ENCODE measurements around the gene ENDOD1. TPM values are rescaled to one million over a fixed set of nuclear protein-coding genes. Genes with fewer than 3 reads are reported as not detected.

ENDOD1 gene
- total RNA-seq, 1 experiment from 2014 or later, result 3.3 TPM

DNA sequence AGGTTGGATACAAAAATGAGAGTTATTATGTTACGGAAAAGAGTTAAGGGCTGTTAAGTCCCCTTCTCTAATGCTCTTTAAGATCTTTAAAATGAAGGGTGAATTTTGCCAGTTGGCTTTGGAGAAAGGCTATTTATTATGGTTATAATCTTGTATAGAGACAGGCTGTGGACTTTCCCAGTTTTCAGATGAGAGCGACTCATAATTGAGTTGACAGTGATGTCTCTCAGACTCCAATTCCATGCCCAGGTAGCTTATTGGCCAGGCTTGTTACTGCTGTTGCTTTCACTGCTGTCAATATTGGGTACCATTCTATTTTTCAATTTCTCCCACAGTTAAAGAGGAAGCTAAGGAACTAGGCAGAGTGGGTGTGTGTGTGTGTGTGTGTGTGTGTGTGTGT, 13.1 kb downstream of the ENDOD1 start:
- POLR2A ChIA-PET, result interaction anchor here (0.7 to 0.8 kb wide), 2 partner anchors 39 to 380 kb away, joined by 3 to 5 read pairs; no protein-coding TSS in a partner anchor
- no peak overlapping the region for H3K4me3 Mint-ChIP-seq
- ATAC-seq (no peak), DNase-seq (ENCODE audit: low spot score) (no peak)
- H3K9me3 Mint-ChIP-seq, result no peaks in the 10 kb centered on the region
- H3K36me3 Mint-ChIP-seq, result no peaks in the 10 kb centered on the region
- no peaks in the 10 kb centered on the region for H3K27me3 Mint-ChIP-seq (ENCODE audit: low read depth)
- H3K27ac Mint-ChIP-seq, result no peak overlapping the region
- TF ChIP-seq RELA (CRISPR knock-in tag; IDR thresholded peaks at IDR 0.05; ENCODE audit: borderline replicate concordance) (no peak), ETV6 (CRISPR knock-in tag; IDR thresholded peaks at IDR 0.05) (no peak), FOXP1 (CRISPR knock-in tag; IDR thresholded peaks at IDR 0.05; ENCODE audit: borderline replicate concordance) (no peak), ZBTB21 (CRISPR knock-in tag; IDR thresholded peaks at IDR 0.05; ENCODE audit: borderline replicate concordance) (no peak), ESRRA (CRISPR knock-in tag; IDR thresholded peaks at IDR 0.05; ENCODE audit: borderline replicate concordance) (no peak), NR3C1 (CRISPR knock-in tag; conservative IDR thresholded peaks at IDR 0.05; ENCODE audit: low read depth) (no peak), ZNF219 (CRISPR knock-in tag; IDR thresholded peaks at IDR 0.05; ENCODE audit: borderline replicate concordance) (no peak), SOX15 (CRISPR knock-in tag; IDR thresholded peaks at IDR 0.05) (no peak), ELF4 (CRISPR knock-in tag; IDR thresholded peaks at IDR 0.05; ENCODE audit: low read depth) (no peak), ZNF121 (CRISPR knock-in tag; IDR thresholded peaks at IDR 0.05) (no peak), SMAD4 (CRISPR knock-in tag; IDR thresholded peaks at IDR 0.05) (no peak), ZNF671 (CRISPR knock-in tag; IDR thresholded peaks at IDR 0.05) (no peak)
- TF ChIP-seq, protein P1, sequence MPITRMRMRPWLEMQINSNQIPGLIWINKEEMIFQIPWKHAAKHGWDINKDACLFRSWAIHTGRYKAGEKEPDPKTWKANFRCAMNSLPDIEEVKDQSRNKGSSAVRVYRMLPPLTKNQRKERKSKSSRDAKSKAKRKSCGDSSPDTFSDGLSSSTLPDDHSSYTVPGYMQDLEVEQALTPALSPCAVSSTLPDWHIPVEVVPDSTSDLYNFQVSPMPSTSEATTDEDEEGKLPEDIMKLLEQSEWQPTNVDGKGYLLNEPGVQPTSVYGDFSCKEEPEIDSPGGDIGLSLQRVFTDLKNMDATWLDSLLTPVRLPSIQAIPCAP (CRISPR knock-in tag; IDR thresholded peaks at IDR 0.05), result no peak
- TF ChIP-seq, protein P2, sequence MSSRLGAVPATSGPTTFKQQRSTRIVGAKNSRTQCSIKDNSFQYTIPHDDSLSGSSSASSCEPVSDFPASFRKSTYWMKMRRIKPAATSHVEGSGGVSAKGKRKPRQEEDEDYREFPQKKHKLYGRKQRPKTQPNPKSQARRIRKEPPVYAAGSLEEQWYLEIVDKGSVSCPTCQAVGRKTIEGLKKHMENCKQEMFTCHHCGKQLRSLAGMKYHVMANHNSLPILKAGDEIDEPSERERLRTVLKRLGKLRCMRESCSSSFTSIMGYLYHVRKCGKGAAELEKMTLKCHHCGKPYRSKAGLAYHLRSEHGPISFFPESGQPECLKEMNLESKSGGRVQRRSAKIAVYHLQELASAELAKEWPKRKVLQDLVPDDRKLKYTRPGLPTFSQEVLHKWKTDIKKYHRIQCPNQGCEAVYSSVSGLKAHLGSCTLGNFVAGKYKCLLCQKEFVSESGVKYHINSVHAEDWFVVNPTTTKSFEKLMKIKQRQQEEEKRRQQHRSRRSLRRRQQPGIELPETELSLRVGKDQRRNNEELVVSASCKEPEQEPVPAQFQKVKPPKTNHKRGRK (CRISPR knock-in tag; IDR thresholded peaks at IDR 0.05; ENCODE audit: borderline replicate concordance), result no peak
- TF ChIP-seq, protein P3, sequence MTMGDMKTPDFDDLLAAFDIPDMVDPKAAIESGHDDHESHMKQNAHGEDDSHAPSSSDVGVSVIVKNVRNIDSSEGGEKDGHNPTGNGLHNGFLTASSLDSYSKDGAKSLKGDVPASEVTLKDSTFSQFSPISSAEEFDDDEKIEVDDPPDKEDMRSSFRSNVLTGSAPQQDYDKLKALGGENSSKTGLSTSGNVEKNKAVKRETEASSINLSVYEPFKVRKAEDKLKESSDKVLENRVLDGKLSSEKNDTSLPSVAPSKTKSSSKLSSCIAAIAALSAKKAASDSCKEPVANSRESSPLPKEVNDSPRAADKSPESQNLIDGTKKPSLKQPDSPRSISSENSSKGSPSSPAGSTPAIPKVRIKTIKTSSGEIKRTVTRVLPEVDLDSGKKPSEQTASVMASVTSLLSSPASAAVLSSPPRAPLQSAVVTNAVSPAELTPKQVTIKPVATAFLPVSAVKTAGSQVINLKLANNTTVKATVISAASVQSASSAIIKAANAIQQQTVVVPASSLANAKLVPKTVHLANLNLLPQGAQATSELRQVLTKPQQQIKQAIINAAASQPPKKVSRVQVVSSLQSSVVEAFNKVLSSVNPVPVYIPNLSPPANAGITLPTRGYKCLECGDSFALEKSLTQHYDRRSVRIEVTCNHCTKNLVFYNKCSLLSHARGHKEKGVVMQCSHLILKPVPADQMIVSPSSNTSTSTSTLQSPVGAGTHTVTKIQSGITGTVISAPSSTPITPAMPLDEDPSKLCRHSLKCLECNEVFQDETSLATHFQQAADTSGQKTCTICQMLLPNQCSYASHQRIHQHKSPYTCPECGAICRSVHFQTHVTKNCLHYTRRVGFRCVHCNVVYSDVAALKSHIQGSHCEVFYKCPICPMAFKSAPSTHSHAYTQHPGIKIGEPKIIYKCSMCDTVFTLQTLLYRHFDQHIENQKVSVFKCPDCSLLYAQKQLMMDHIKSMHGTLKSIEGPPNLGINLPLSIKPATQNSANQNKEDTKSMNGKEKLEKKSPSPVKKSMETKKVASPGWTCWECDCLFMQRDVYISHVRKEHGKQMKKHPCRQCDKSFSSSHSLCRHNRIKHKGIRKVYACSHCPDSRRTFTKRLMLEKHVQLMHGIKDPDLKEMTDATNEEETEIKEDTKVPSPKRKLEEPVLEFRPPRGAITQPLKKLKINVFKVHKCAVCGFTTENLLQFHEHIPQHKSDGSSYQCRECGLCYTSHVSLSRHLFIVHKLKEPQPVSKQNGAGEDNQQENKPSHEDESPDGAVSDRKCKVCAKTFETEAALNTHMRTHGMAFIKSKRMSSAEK (CRISPR knock-in tag; IDR thresholded peaks at IDR 0.05; ENCODE audit: borderline replicate concordance), result no peak
- TF ChIP-seq, protein P4, sequence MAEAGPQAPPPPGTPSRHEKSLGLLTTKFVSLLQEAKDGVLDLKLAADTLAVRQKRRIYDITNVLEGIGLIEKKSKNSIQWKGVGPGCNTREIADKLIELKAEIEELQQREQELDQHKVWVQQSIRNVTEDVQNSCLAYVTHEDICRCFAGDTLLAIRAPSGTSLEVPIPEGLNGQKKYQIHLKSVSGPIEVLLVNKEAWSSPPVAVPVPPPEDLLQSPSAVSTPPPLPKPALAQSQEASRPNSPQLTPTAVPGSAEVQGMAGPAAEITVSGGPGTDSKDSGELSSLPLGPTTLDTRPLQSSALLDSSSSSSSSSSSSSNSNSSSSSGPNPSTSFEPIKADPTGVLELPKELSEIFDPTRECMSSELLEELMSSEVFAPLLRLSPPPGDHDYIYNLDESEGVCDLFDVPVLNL (CRISPR knock-in tag; IDR thresholded peaks at IDR 0.05; ENCODE audit: borderline replicate concordance, low read depth), result no peak
- TF ChIP-seq, protein P5, sequence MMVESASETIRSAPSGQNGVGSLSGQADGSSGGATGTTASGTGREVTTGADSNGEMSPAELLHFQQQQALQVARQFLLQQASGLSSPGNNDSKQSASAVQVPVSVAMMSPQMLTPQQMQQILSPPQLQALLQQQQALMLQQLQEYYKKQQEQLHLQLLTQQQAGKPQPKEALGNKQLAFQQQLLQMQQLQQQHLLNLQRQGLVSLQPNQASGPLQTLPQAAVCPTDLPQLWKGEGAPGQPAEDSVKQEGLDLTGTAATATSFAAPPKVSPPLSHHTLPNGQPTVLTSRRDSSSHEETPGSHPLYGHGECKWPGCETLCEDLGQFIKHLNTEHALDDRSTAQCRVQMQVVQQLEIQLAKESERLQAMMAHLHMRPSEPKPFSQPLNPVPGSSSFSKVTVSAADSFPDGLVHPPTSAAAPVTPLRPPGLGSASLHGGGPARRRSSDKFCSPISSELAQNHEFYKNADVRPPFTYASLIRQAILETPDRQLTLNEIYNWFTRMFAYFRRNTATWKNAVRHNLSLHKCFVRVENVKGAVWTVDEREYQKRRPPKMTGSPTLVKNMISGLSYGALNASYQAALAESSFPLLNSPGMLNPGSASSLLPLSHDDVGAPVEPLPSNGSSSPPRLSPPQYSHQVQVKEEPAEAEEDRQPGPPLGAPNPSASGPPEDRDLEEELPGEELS (CRISPR knock-in tag; IDR thresholded peaks at IDR 0.05), result no peak
- H3K4me1 Mint-ChIP-seq, result peaks cover 15% of the 10 kb centered on the region
- CTCF ChIA-PET, result interaction anchor here (1.7 kb wide), 1 partner anchor 10 kb away, joined by 7 read pairs; no protein-coding TSS in a partner anchor

Measured in WTC11 (cell line).